Stimulated activated effector memory CD8-positive, alpha-beta T cell treated with anti-CD3 and anti-CD28 coated beads, Interleukin-12 subunit alpha, Interleukin-12 subunit beta, amount 100 ng/mL, for 72 hours (primary cell): ENCODE results near the gene RTBDN.

Source experiments
- ATAC-seq: fragments of 150-1000 bp; cut with Tn5 transposase; 2 replicates; pipeline ENCODE4 v1.10.0; 2021
- DNase-seq, 2 donors: peaks; one replicate each; pipeline ENCODE4 v3.0.0; 2021 to 2022; ENCODE audit warnings: low spot score in 2 of 2
- H3K27ac Mint-ChIP-seq: one replicate; pipeline ENCODE4 v1.8.0; 2022; ENCODE audit warnings: mild to moderate bottlenecking, mixed read lengths
- H3K36me3 Mint-ChIP-seq: one replicate; pipeline ENCODE4 v1.8.0; 2022; ENCODE audit warnings: mild to moderate bottlenecking, mixed read lengths
- H3K4me1 Mint-ChIP-seq: one replicate; pipeline ENCODE4 v1.8.0; 2022; ENCODE audit warnings: mixed read lengths
- H3K4me3 Mint-ChIP-seq: one replicate; pipeline ENCODE4 v1.8.0; 2022; ENCODE audit warnings: mild to moderate bottlenecking, mixed read lengths
- H3K9me3 Mint-ChIP-seq: one replicate; pipeline ENCODE4 v1.8.0; 2022; ENCODE audit warnings: mixed read lengths

Gene RTBDN

GRCh38 chr19:12834566-12834943, at the start of gene RTBDN:
RTBDN (minus strand) TSS chr19:12834579; CDS start chr19:12829979, 4,600 bp downstream.
- Mint-ChIP-seq H3K4me1 (peaks cover 43% of the 10 kb centered on the region), H3K4me3 (peak within 1 kb of the TSS; percentile 66), H3K27ac (peak within 1 kb of the TSS; percentile 6), H3K9me3 (no peaks in the 10 kb centered on the region), H3K36me3 (no peaks in the 10 kb centered on the region)
- no peak for ATAC-seq
- no peak for DNase-seq

- H3K9me3 Mint-ChIP-seq = no peaks in the 10 kb centered on the region
- ATAC-seq (no peak), DNase-seq (no peak)
- peak overlapping the region; percentile 87 for H3K4me3 Mint-ChIP-seq
- H3K4me1 Mint-ChIP-seq = peaks cover 43% of the 10 kb centered on the region
- peaks cover 32% of the 10 kb centered on the region for H3K36me3 Mint-ChIP-seq
- H3K27ac Mint-ChIP-seq = no peak overlapping the region
These were observed 48.2 kb upstream of the RTBDN start for GRCh38 chr19:12882589-12882988.

DNA sequence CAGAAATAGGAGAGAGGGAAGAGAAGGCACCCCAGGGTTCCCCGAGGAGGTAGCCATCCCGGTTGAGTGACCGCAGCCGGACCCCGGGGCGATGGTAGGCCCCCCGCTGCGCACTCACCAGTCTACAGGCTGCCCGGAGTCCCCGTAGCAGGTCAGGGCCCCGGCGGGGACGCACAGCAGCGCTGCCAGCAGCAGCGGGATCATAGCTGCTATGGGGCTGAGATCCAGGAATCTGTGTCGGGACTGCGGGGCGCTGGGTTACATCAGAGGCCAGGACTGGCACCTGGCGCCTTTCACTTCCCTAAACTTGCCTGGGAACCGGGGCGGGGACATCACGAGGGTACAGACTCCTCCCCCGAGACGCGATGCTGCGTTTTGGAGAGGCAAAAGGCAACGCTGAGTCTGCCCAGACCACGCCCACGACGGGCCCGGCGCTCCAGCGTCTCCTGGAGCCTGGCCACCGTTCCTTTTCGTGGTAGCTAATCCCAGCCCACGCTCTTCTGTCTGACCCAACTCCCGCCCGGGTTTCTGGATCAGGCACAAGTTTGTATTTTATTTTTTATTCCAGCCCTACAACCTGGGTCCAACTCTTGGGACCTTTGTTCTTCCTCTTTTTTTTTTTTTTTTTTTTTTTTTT, 46.9 kb upstream of the RTBDN start, which contains the start of gene DNASE2:
TSS of gene DNASE2 (minus strand) at position 278 of the 637 bp plus-strand sequence. CDS start at position 204, 74 bp downstream.
- Mint-ChIP-seq H3K36me3 (peaks cover 45% of the 10 kb centered on the region), H3K9me3 (no peaks in the 10 kb centered on the region), H3K27ac (peak within 1 kb of the TSS; percentile 81), H3K4me1 (peaks cover 39% of the 10 kb centered on the region), H3K4me3 (peak within 1 kb of the TSS; percentile 87)
- DNase-seq (peak; percentile 76 to 94), ATAC-seq (peak; percentile 81)

- ATAC-seq (peak; percentile 3), DNase-seq (no peak)
- Mint-ChIP-seq H3K9me3 (no peaks in the 10 kb centered on the region), H3K4me3 (peak overlapping the region; percentile 87), H3K27ac (peak overlapping the region; percentile 81), H3K4me1 (peaks cover 38% of the 10 kb centered on the region), H3K36me3 (peaks cover 48% of the 10 kb centered on the region)
These were observed 46.3 kb upstream of the RTBDN start for GRCh38 chr19:12880551-12881171.

GRCh38 chr19:12875086-12875485, 40.7 kb upstream of the RTBDN start:
- no peak for ATAC-seq
- Mint-ChIP-seq H3K27ac (no peak overlapping the region), H3K4me3 (no peak overlapping the region), H3K4me1 (peaks cover 17% of the 10 kb centered on the region), H3K36me3 (peaks cover 41% of the 10 kb centered on the region), H3K9me3 (no peaks in the 10 kb centered on the region)
- no peak for DNase-seq

GRCh38 chr19:12873891-12874745, 39.7 kb upstream of the RTBDN start:
- DNase-seq = no peak
- H3K4me1 Mint-ChIP-seq = peaks cover 8% of the 10 kb centered on the region
- H3K4me3 Mint-ChIP-seq = peak overlapping the region; percentile 58
- ATAC-seq = no peak
- no peak overlapping the region for H3K27ac Mint-ChIP-seq
- H3K9me3 Mint-ChIP-seq = no peaks in the 10 kb centered on the region
- peaks cover 37% of the 10 kb centered on the region for H3K36me3 Mint-ChIP-seq

GRCh38 chr19:12872941-12873890, 38.8 kb upstream of the RTBDN start:
- ATAC-seq = peak; percentile 77
- H3K9me3 Mint-ChIP-seq = no peaks in the 10 kb centered on the region
- peak in 1 of 2 donors; percentile 78 for DNase-seq
- H3K4me3 Mint-ChIP-seq = peak overlapping the region; percentile 58
- no peak overlapping the region for H3K27ac Mint-ChIP-seq
- peaks cover 28% of the 10 kb centered on the region for H3K36me3 Mint-ChIP-seq
- H3K4me1 Mint-ChIP-seq = peaks cover 8% of the 10 kb centered on the region

DNA sequence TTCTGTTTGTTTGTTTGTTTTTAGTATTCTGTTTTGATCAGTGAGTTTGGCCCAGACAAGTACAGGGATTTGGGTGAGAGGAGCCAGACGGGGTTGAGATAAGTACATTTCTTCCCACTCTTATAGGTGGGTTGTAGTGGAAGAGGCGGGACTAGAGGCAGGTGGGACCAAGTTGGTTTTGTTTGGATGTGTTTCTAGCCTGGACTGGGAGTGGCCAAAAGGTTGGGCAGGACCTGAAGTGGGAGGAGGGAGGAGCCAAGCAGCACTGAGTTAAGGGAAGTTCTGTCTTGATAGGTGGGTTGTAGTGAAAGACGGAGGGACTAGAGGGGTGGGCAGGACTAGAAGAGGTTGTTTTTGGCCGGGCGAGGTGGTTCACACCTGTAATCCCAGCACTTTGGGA, 37.9 kb upstream of the RTBDN start:
- DNase-seq (no peak), ATAC-seq (no peak)
- Mint-ChIP-seq H3K4me3 (no peak overlapping the region), H3K4me1 (peaks cover 9% of the 10 kb centered on the region), H3K9me3 (no peaks in the 10 kb centered on the region), H3K36me3 (peaks cover 18% of the 10 kb centered on the region), H3K27ac (no peak overlapping the region)

- H3K4me1 Mint-ChIP-seq = peaks cover 15% of the 10 kb centered on the region
- ATAC-seq (no peak), DNase-seq (no peak)
- H3K4me3 Mint-ChIP-seq = no peak overlapping the region
- H3K36me3 Mint-ChIP-seq = peaks cover 13% of the 10 kb centered on the region
- H3K9me3 Mint-ChIP-seq = no peaks in the 10 kb centered on the region
- H3K27ac Mint-ChIP-seq = no peak overlapping the region
These were observed 37.3 kb upstream of the RTBDN start for GRCh38 chr19:12871681-12872080.

GRCh38 chr19:12868540-12869112, 34.2 kb upstream of the RTBDN start:
- Mint-ChIP-seq H3K9me3 (no peaks in the 10 kb centered on the region), H3K4me3 (no peak overlapping the region), H3K27ac (no peak overlapping the region), H3K36me3 (peaks cover 6% of the 10 kb centered on the region), H3K4me1 (peaks cover 20% of the 10 kb centered on the region)
- ATAC-seq = peak; percentile 4
- no peak for DNase-seq

- Mint-ChIP-seq H3K36me3 (no peaks in the 10 kb centered on the region), H3K27ac (no peak overlapping the region), H3K4me3 (peak overlapping the region; percentile 58), H3K9me3 (no peaks in the 10 kb centered on the region), H3K4me1 (peaks cover 19% of the 10 kb centered on the region)
- ATAC-seq = peak; percentile 62
- peak; percentile 38 to 85 for DNase-seq
These were observed 33.0 kb upstream of the RTBDN start for GRCh38 chr19:12867120-12868099.

- Mint-ChIP-seq H3K9me3 (no peaks in the 10 kb centered on the region), H3K27ac (no peak overlapping the region), H3K4me1 (peaks cover 13% of the 10 kb centered on the region), H3K4me3 (peak overlapping the region; percentile 58), H3K36me3 (no peaks in the 10 kb centered on the region)
- no peak for ATAC-seq
- DNase-seq = no peak
These were observed 32.2 kb upstream of the RTBDN start for GRCh38 chr19:12866416-12867119.
